NT2/D1 (cell line): ENCODE data around the gene GATA6.

Experiments used
- SUZ12 ChIP-seq: IDR thresholded peaks from 2 replicates; pipeline ENCODE4 v1.6.1; 2011; ENCODE audit not compliant: insufficient read length, insufficient read depth; ENCODE audit errors: extremely low read depth
- YY1 ChIP-seq: IDR thresholded peaks from 2 replicates; pipeline ENCODE4 v1.6.1; 2011; ENCODE audit not compliant: insufficient read length, insufficient read depth
- ZNF274 ChIP-seq: IDR thresholded peaks from 2 replicates; pipeline ENCODE4 v1.6.1; 2011; ENCODE audit warnings: mild to moderate bottlenecking, low read depth, low read length

- TF ChIP-seq ZNF274 (no peak), YY1 (no peak), SUZ12 (no peak)
Measured at GRCh38 chr18:22198163-22198562, 28.8 kb downstream of the GATA6 start.
